Stimulated activated CD8-positive, alpha-beta memory T cell treated with anti-CD3 and anti-CD28 coated beads, Interleukin-15, amount 100 ng/mL, for 24 hours (primary cell): ENCODE measurements around the gene SLC44A4.
"Not testable (repeated sequence)": the region's sequence is repeated elsewhere in the genome, so short reads cannot be mapped to it uniquely, and the experiment has no call there.

Source experiments
- DNase-seq: peaks from one replicate; pipeline ENCODE4 v3.0.0-alpha.2; 2020; ENCODE audit warnings: low read depth

Gene SLC44A4

GRCh38 chr6:31827286-31828079 is 51.3 kb downstream of the SLC44A4 start, which contains the start of gene HSPA1B:
Gene HSPA1B (plus strand): TSS chr6:31827738. CDS start chr6:31827951, 213 bp downstream.
- peak; percentile 74 for DNase-seq

GRCh38 chr6:31826793-31827285 is 52.0 kb downstream of the SLC44A4 start:
- no peak for DNase-seq

- no peak for DNase-seq
Measured at GRCh38 chr6:31825553-31825952, 53.2 kb downstream of the SLC44A4 start.

- not testable (repeated sequence) for DNase-seq
Measured at GRCh38 chr6:31823592-31824196, 55.1 kb downstream of the SLC44A4 start.

DNA sequence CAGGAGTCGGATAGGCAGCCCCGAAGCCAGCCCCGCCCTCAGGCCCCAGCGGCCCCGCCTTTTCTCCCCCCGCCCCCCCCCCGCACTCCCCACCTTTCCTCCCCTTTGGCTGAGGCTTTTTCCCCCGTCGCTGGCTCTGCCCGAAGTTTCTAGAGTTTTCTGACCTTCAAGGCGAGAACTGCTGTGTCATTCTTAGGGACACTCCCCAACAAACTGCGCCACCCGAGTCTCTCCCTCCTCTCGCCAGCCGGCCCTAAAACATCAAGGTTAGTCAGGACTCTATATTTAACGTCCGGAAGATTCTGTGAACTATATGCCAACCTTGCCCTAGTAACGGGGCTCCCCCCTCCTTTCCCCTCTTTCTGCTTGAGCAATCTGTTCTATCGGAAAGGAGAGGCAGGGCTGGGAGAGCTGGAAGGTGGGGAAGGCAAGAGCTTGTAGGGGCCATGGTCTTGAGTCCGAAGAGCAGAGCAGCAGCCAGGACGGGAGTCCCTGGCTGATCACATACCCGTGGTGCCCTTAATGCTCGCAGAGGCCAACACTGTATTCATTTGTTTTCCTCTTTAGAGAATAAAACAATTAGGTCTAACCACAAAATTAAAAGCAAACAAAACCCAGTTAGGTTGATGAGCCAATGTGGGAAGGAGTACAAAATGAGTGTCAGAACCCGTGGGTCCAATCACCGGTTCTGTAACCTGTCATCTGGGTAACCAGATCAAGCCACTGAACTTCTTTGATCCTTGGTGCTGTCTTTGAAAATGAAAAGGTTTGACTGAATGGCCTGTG is 56.6 kb downstream of the SLC44A4 start:
- no peak for DNase-seq

- DNase-seq = no peak
Measured at GRCh38 chr6:31821301-31822035, 57.3 kb downstream of the SLC44A4 start.

DNA sequence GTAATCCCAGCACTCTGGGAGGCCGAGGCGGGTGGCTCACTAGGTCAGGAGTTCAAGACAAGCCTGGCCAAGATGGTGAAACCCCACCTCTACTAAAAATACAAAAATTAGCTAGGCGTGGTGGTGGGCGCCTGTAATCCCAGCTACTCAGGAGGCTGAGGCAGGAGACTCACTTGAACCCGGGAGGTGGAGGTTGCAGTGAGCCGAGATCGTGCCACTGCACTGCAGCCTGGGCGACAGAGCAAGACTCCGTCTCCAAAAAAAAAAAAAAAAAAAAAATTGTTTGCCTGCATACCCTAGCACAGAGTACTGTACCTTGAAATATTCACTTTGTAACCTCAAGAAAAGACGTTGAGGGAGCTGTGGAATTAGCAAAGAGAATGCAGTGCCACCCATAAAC is 58.4 kb downstream of the SLC44A4 start:
- DNase-seq = not testable (repeated sequence)

DNA sequence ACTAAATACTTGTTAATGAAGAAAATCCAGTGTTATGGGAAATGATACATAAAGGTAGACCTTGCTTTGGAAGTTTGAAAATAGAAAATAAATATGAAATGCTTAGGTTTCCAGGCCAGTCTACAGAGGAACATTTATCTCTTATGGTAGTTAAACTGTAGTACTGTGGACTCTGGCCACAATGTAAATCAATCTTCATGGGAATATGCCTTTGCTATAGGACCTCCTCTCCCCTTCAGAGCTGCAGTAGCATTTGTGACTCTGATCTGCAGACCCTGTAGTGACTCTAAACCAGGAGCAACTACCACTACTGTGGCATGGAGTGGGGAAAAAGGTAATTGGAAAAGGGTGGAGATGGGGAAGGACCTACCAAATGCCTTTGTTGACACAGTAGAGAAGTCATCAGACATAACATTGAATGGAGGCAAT is 58.9 kb downstream of the SLC44A4 start:
- DNase-seq = no peak

- DNase-seq = not testable (repeated sequence)
Measured at GRCh38 chr6:31817929-31818511, 60.8 kb downstream of the SLC44A4 start.

- not testable (repeated sequence) for DNase-seq
Measured at GRCh38 chr6:31817133-31817928, 61.5 kb downstream of the SLC44A4 start.

GRCh38 chr6:31815025-31815838 is 63.6 kb downstream of the SLC44A4 start, which contains the start of the genes HSPA1A and HSPA1L:
Gene HSPA1A (plus strand): TSS chr6:31815543. CDS start chr6:31815757, 214 bp downstream.
Gene HSPA1L (minus strand): TSS chr6:31815283. CDS start chr6:31811972, 3,311 bp downstream.
- DNase-seq = no peak

DNA sequence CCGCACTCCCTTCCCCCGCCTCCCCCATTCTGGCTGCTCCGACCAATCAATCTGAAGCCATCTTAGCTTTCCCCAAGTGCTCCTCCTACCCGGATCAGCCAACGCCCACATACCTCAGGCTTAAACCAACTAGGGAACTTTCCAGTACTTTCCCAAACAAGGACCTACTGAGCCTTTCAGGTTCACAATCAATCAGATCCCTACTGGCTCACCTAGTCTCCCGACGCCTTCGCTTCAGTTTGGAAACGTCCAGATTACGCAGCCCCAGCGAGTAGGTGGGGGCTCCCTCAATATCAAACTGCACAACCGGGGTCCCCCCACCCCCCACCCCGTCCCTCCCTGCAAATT is 64.1 kb downstream of the SLC44A4 start:
- no peak for DNase-seq

GRCh38 chr6:31813465-31813849 is 65.3 kb downstream of the SLC44A4 start:
- no peak for DNase-seq
